Right ventricle myocardium superior (tissue), 1 donor: ENCODE data around the gene CTIF. TPM values are rescaled to one million over a fixed set of nuclear protein-coding genes. Genes with fewer than 3 reads are reported as not detected.

Experiments used
- ATAC-seq: fragments of 200-7000 bp; cut with Tn5 transposase; one replicate; pipeline ENCODE4 v1.9.1; 2020; ENCODE audit warnings: mild to moderate bottlenecking; ENCODE audit not compliant: poor library complexity
- DNase-seq: peaks from one replicate; pipeline ENCODE4 v3.0.0-alpha.2; 2020
- intact Hi-C: fragments of 100-400 bp; cut with DNase I; formaldehyde crosslinking; loops from one replicate; pipeline ENCODE4 v1.11.2; 2022
- total RNA-seq: library from RNA; stranded (reverse); fragmentation: NEBNext Ultra II Directional; extraction: Animal tissue kit (Norgen Biotek cat#: 25700); gene quantifications from one replicate; pipeline ENCODE4 v1.2.1, GENCODE V29; 2021
- donor health status: DM: no; HTN: yes; CAD: no; lungs with severe emphysema.

Gene CTIF
- total RNA-seq, 1 donor from 2014 or later: 54.5 TPM

- no peak for DNase-seq
These were observed 275.8 kb downstream of the CTIF start for GRCh38 chr18:48814490-48815178.

GRCh38 chr18:48815179-48815515 is 276.3 kb downstream of the CTIF start:
- intact Hi-C loops: no loop called here
- ATAC-seq (no peak), DNase-seq (no peak)

More at GRCh38 chr18:48814490-48815178, 275.8 kb downstream of the CTIF start:
- intact Hi-C loops: no loop called here
- ATAC-seq: no peak

- intact Hi-C loops: no loop called here
- ATAC-seq: no peak
- no peak for DNase-seq
These were observed 276.9 kb downstream of the CTIF start for GRCh38 chr18:48815581-48816324.

GRCh38 chr18:48816554-48816953 is 277.7 kb downstream of the CTIF start:
- ATAC-seq: no peak
- intact Hi-C loops: no loop called here
- no peak for DNase-seq

- ATAC-seq: no peak
- DNase-seq: no peak
- intact Hi-C loops: no loop called here
These were observed 278.2 kb downstream of the CTIF start for GRCh38 chr18:48817021-48817461.

GRCh38 chr18:48818329-48819254 is 279.8 kb downstream of the CTIF start:
- intact Hi-C loops: no loop called here
- DNase-seq (no peak), ATAC-seq (peak; percentile 32)

- DNase-seq (peak; percentile 74), ATAC-seq (peak; percentile 94)
These were observed 280.4 kb downstream of the CTIF start for GRCh38 chr18:48819276-48819675.

GRCh38 chr18:48819781-48820482 is 281.1 kb downstream of the CTIF start:
- intact Hi-C loops: no loop called here
- peak; percentile 3 for ATAC-seq
- no peak for DNase-seq

More at GRCh38 chr18:48819276-48819675, 280.4 kb downstream of the CTIF start:
- intact Hi-C loops: no loop called here

- intact Hi-C loops: no loop called here
- DNase-seq: no peak
- no peak for ATAC-seq
These were observed 281.8 kb downstream of the CTIF start for GRCh38 chr18:48820483-48821250.

GRCh38 chr18:48821251-48821590 is 282.4 kb downstream of the CTIF start:
- ATAC-seq (no peak), DNase-seq (no peak)
- intact Hi-C loops: no loop called here

- ATAC-seq (no peak), DNase-seq (no peak)
- intact Hi-C loops: no loop called here
These were observed 283.0 kb downstream of the CTIF start for GRCh38 chr18:48821845-48822244.

- no peak for ATAC-seq
- no peak for DNase-seq
- intact Hi-C loops: no loop called here
These were observed 285.6 kb downstream of the CTIF start for GRCh38 chr18:48824231-48824970.

GRCh38 chr18:48825101-48825745 is 286.4 kb downstream of the CTIF start:
- ATAC-seq (no peak), DNase-seq (no peak)
- intact Hi-C loops: no loop called here

- intact Hi-C loops: no loop called here
These were observed 287.4 kb downstream of the CTIF start for GRCh38 chr18:48826271-48826670.

GRCh38 chr18:48826806-48827205 is 288.0 kb downstream of the CTIF start:
- ATAC-seq: no peak
- intact Hi-C loops: no loop called here
- no peak for DNase-seq

More at GRCh38 chr18:48826271-48826670, 287.4 kb downstream of the CTIF start:
- no peak for ATAC-seq
- DNase-seq: no peak

- ATAC-seq (peak; percentile 61), DNase-seq (no peak)
- intact Hi-C loops: no loop called here
These were observed 288.7 kb downstream of the CTIF start for GRCh38 chr18:48827291-48828193.
